Bronchial epithelial cell (primary cell): ENCODE data around the gene SLC36A1. TPM values are rescaled to one million over a fixed set of nuclear protein-coding genes. Genes with fewer than 3 reads are reported as not detected.
A peak's percentile ranks its signal among the peaks of the same experiment; 100 is the strongest.

Experiments
- DNase-seq: peaks from one replicate; pipeline ENCODE4 v3.0.0-alpha.2; 2010; ENCODE audit warnings: low read depth
- FAIRE-seq: peaks from 2 replicates; lab custom pipeline; 2011; peaks lifted over from hg19 to GRCh38; lab: Jason Lieb, UNC
- H3K27me3 ChIP-seq: 2 replicates; pipeline ENCODE4 v1.5.1; 2011; ENCODE audit warnings: low read length; ENCODE audit not compliant: control insufficient read depth, insufficient read depth
- H3K36me3 ChIP-seq: 2 replicates; pipeline ENCODE4 v1.5.1; 2011; ENCODE audit warnings: low read length; ENCODE audit not compliant: control insufficient read depth, insufficient read depth
- H3K4me3 ChIP-seq: 2 replicates; pipeline ENCODE4 v1.5.1; 2011; ENCODE audit warnings: mild to moderate bottlenecking, low read depth, low read length, control low read depth
- CTCF ChIP-seq: IDR thresholded peaks from 2 replicates; pipeline ENCODE4 v1.5.1; 2011; ENCODE audit warnings: mild to moderate bottlenecking, moderate library complexity, low read length, control low read depth, inconsistent platforms; ENCODE audit not compliant: insufficient read depth, severe bottlenecking
- total RNA-seq: library from RNA; depleted of rRNA; stranded (reverse); fragments of >200 nt; gene quantifications from 2 replicates; pipeline ENCODE4 v1.2.1, GENCODE V29; 2014

Gene SLC36A1
- total RNA-seq, 1 donor from 2014 or later, result 4.5 TPM

GRCh38 chr5:151454889-151455288 is 7.5 kb downstream of the SLC36A1 start:
- Histone ChIP-seq H3K27me3 (no peaks in the 10 kb centered on the region), H3K36me3 (no peaks in the 10 kb centered on the region), H3K4me3 (no peak overlapping the region)
- no peak for DNase-seq
- FAIRE-seq, result no peak
- no peak for TF ChIP-seq CTCF

- FAIRE-seq (peak; percentile 43), DNase-seq (no peak)
- no peaks in the 10 kb centered on the region for H3K27me3 ChIP-seq
- H3K4me3 ChIP-seq, result no peak overlapping the region
- no peak for TF ChIP-seq CTCF
- peaks cover 1% of the 10 kb centered on the region for H3K36me3 ChIP-seq
These were observed 9.0 kb downstream of the SLC36A1 start for GRCh38 chr5:151456321-151456940.

- TF ChIP-seq CTCF, result no peak
- FAIRE-seq, result no peak
These were observed 10.9 kb downstream of the SLC36A1 start for GRCh38 chr5:151458314-151458713.

GRCh38 chr5:151459680-151460324 is 12.4 kb downstream of the SLC36A1 start:
- FAIRE-seq (peak; percentile 58), DNase-seq (no peak)
- TF ChIP-seq CTCF, result no peak
- H3K36me3 ChIP-seq, result peaks cover 4% of the 10 kb centered on the region
- H3K27me3 ChIP-seq, result no peaks in the 10 kb centered on the region
- no peak overlapping the region for H3K4me3 ChIP-seq

More at GRCh38 chr5:151458314-151458713, 10.9 kb downstream of the SLC36A1 start:
- peaks cover 1% of the 10 kb centered on the region for H3K36me3 ChIP-seq
- DNase-seq, result no peak
- no peaks in the 10 kb centered on the region for H3K27me3 ChIP-seq
- H3K4me3 ChIP-seq, result no peak overlapping the region

- no peak overlapping the region for H3K4me3 ChIP-seq
- DNase-seq (no peak), FAIRE-seq (no peak)
- no peaks in the 10 kb centered on the region for H3K27me3 ChIP-seq
- H3K36me3 ChIP-seq, result peaks cover 5% of the 10 kb centered on the region
- no peak for TF ChIP-seq CTCF
These were observed 13.9 kb downstream of the SLC36A1 start for GRCh38 chr5:151461312-151461711.
